Nephron (organoid): ENCODE measurements around the gene ARFGAP2.
"Not testable (repeated sequence)": the region's sequence is repeated elsewhere in the genome, so short reads cannot be mapped to it uniquely, and the experiment has no call there.

Source experiments
- H3K27ac Mint-ChIP-seq, 3 experiments: 2 replicates each; pipeline ENCODE4 v1.8.0; 2020; ENCODE audit warnings: mixed read lengths in 3 of 3, mild to moderate bottlenecking in 2 of 3, moderate library complexity in 1 of 3
- H3K27me3 Mint-ChIP-seq: 2 replicates; pipeline ENCODE4 v1.8.0; 2021; ENCODE audit warnings: low read depth, mild to moderate bottlenecking, moderate library complexity, mixed read lengths
- H3K36me3 Mint-ChIP-seq: 2 replicates; pipeline ENCODE4 v1.8.0; 2020; ENCODE audit warnings: low read depth, mixed read lengths
- H3K4me1 Mint-ChIP-seq: 2 replicates; pipeline ENCODE4 v1.8.0; 2020; ENCODE audit warnings: mixed read lengths
- H3K4me3 Mint-ChIP-seq, 3 experiments: 2 replicates each; pipeline ENCODE4 v1.8.0; 2020; ENCODE audit warnings: mild to moderate bottlenecking in 3 of 3, mixed read lengths in 3 of 3, moderate library complexity in 2 of 3
- H3K9me3 Mint-ChIP-seq: 2 replicates; pipeline ENCODE4 v1.8.0; 2020; ENCODE audit warnings: mixed read lengths
- CTCF ChIP-seq, 3 experiments: fragments of 200-600 bp; sonication (generic); IDR thresholded peaks; one replicate each; pipeline ENCODE4 v1.5.0; 2021; ENCODE audit warnings: antibody characterized with exemption in 3 of 3; ENCODE audit not compliant: unreplicated experiment in 3 of 3

Gene ARFGAP2

GRCh38 chr11:47204637-47204989 lies 27.9 kb upstream of the ARFGAP2 start:
- no peak for TF ChIP-seq CTCF (IDR thresholded peaks at IDR 0.05; ENCODE audit: unreplicated experiment in 3 of 3)
- Mint-ChIP-seq H3K27ac (no peak overlapping the region), H3K36me3 (no peaks in the 10 kb centered on the region), H3K27me3 (peaks cover 9% of the 10 kb centered on the region), H3K9me3 (no peaks in the 10 kb centered on the region), H3K4me1 (no peaks in the 10 kb centered on the region), H3K4me3 (no peak overlapping the region)

GRCh38 chr11:47202576-47202975 lies 25.9 kb upstream of the ARFGAP2 start:
- no peaks in the 10 kb centered on the region for H3K36me3 Mint-ChIP-seq

GRCh38 chr11:47201015-47201414 lies 24.3 kb upstream of the ARFGAP2 start:
- peaks cover 9% of the 10 kb centered on the region for H3K27me3 Mint-ChIP-seq
- no peak for TF ChIP-seq CTCF (IDR thresholded peaks at IDR 0.05; ENCODE audit: unreplicated experiment in 3 of 3)
- no peaks in the 10 kb centered on the region for H3K36me3 Mint-ChIP-seq
- no peak overlapping the region for H3K4me3 Mint-ChIP-seq
- no peaks in the 10 kb centered on the region for H3K4me1 Mint-ChIP-seq
- no peaks in the 10 kb centered on the region for H3K9me3 Mint-ChIP-seq
- no peak overlapping the region for H3K27ac Mint-ChIP-seq

More at GRCh38 chr11:47202576-47202975, 25.9 kb upstream of the ARFGAP2 start:
- TF ChIP-seq CTCF (IDR thresholded peaks at IDR 0.05; ENCODE audit: unreplicated experiment in 3 of 3) = no peak
- peaks cover 9% of the 10 kb centered on the region for H3K27me3 Mint-ChIP-seq
- H3K4me3 Mint-ChIP-seq = no peak overlapping the region
- no peak overlapping the region for H3K27ac Mint-ChIP-seq
- H3K4me1 Mint-ChIP-seq = no peaks in the 10 kb centered on the region
- no peaks in the 10 kb centered on the region for H3K9me3 Mint-ChIP-seq

- H3K36me3 Mint-ChIP-seq, H3K9me3 Mint-ChIP-seq, H3K4me3 Mint-ChIP-seq, H3K27ac Mint-ChIP-seq, H3K4me1 Mint-ChIP-seq: not testable (repeated sequence)
- peaks cover 16% of the 10 kb centered on the region for H3K27me3 Mint-ChIP-seq
Measured at GRCh38 chr11:47198161-47198560, 21.5 kb upstream of the ARFGAP2 start.

GRCh38 chr11:47192111-47192510 lies 15.4 kb upstream of the ARFGAP2 start:
- Mint-ChIP-seq H3K27ac (no peak overlapping the region), H3K4me3 (no peak overlapping the region), H3K36me3 (no peaks in the 10 kb centered on the region), H3K4me1 (peaks cover 23% of the 10 kb centered on the region), H3K9me3 (no peaks in the 10 kb centered on the region), H3K27me3 (peaks cover 14% of the 10 kb centered on the region)
- no peak for TF ChIP-seq CTCF (IDR thresholded peaks at IDR 0.05; ENCODE audit: unreplicated experiment in 3 of 3)

- H3K27ac Mint-ChIP-seq, H3K9me3 Mint-ChIP-seq, H3K4me3 Mint-ChIP-seq, H3K36me3 Mint-ChIP-seq: not testable (repeated sequence)
- Mint-ChIP-seq H3K27me3 (peaks cover 18% of the 10 kb centered on the region), H3K4me1 (peaks cover 23% of the 10 kb centered on the region)
Measured at GRCh38 chr11:47191137-47191536, 14.5 kb upstream of the ARFGAP2 start.

- Mint-ChIP-seq H3K27me3 (peaks cover 11% of the 10 kb centered on the region), H3K4me3 (peak overlapping the region; percentile 4 to 26 (median 10)), H3K4me1 (peaks cover 25% of the 10 kb centered on the region), H3K36me3 (no peaks in the 10 kb centered on the region), H3K9me3 (no peaks in the 10 kb centered on the region), H3K27ac (peak overlapping the region in 2 of 3 experiments; percentile 32 to 78)
- TF ChIP-seq CTCF (IDR thresholded peaks at IDR 0.05; ENCODE audit: unreplicated experiment in 3 of 3) = no peak
Measured at GRCh38 chr11:47189100-47189834, 12.6 kb upstream of the ARFGAP2 start.
